H1 (cell line): ENCODE results near the gene UBASH3B. TPM values are rescaled to one million over a fixed set of nuclear protein-coding genes. Genes with fewer than 3 reads are reported as not detected.

Source experiments
- ASH2L ChIP-seq: fragments of 200-600, 300-600 bp; sonication (generic); IDR thresholded peaks from one replicate; pipeline ENCODE4 v1.7.1; 2017; ENCODE audit warnings: low read length
- CEBPB ChIP-seq: IDR thresholded peaks from 2 replicates; pipeline ENCODE4 v1.6.1; 2012; ENCODE audit warnings: low read depth, low read length
- CHD1 ChIP-seq: IDR thresholded peaks from 2 replicates; pipeline ENCODE4 v1.6.1; 2012; ENCODE audit warnings: low read depth, low read length, improper control_type of control experiment
- CHD7 ChIP-seq: fragments of 300-600 bp; sonication (generic); IDR thresholded peaks from 2 replicates; pipeline ENCODE4 v1.7.1; 2012; ENCODE audit warnings: low read length, moderate library complexity, mild to moderate bottlenecking, inconsistent platforms; ENCODE audit not compliant: insufficient replicate concordance
- CREB1 ChIP-seq: IDR thresholded peaks from 2 replicates; pipeline ENCODE4 v1.6.1; 2012; ENCODE audit warnings: inconsistent platforms
- CTBP2 ChIP-seq: IDR thresholded peaks from 2 replicates; pipeline ENCODE4 v1.7.0; 2011; ENCODE audit warnings: borderline replicate concordance, mild to moderate bottlenecking, moderate library complexity, mixed read lengths, low read length; ENCODE audit not compliant: insufficient read depth, insufficient read length
- HDAC2 ChIP-seq, 2 experiments: fragments of 300-600 bp in 1 of 2; sonication (generic) in 1 of 2; IDR thresholded peaks; 2 replicates each; pipeline ENCODE4 v1.6.1; 2011 to 2012; ENCODE audit warnings: low read depth in 2 of 2, low read length in 2 of 2, mild to moderate bottlenecking in 2 of 2, moderate library complexity in 2 of 2, borderline replicate concordance in 1 of 2, inconsistent platforms in 1 of 2
- POU5F1 ChIP-seq: IDR thresholded peaks from 2 replicates; pipeline ENCODE4 v1.6.1; 2011; ENCODE audit warnings: low read depth, mild to moderate bottlenecking, low read length, moderate library complexity
- SP1 ChIP-seq: IDR thresholded peaks from 2 replicates; pipeline ENCODE4 v1.6.1; 2011; ENCODE audit warnings: low read depth, low read length
- SP2 ChIP-seq: IDR thresholded peaks from 2 replicates; pipeline ENCODE4 v1.6.1; 2012; ENCODE audit warnings: mild to moderate bottlenecking, low read length, inconsistent platforms
- SP4 ChIP-seq: IDR thresholded peaks from 2 replicates; pipeline ENCODE4 v1.6.1; 2012; ENCODE audit warnings: low read length, inconsistent platforms
- SRF ChIP-seq: IDR thresholded peaks from 2 replicates; pipeline ENCODE4 v1.6.1; 2011; ENCODE audit warnings: mild to moderate bottlenecking, low read depth, low read length, moderate library complexity
- SUZ12 ChIP-seq: fragments of 200-600 bp; sonication (generic); IDR thresholded peaks from 2 replicates; pipeline ENCODE4 v1.6.1; 2012; ENCODE audit warnings: mild to moderate bottlenecking, inconsistent platforms, low read length, moderate library complexity, mixed read lengths
- TCF12 ChIP-seq: IDR thresholded peaks from 2 replicates; pipeline ENCODE4 v1.6.1; 2011; ENCODE audit warnings: low read depth, mild to moderate bottlenecking, low read length
- polyA plus RNA-seq, 7 experiments: library from polyadenylated mRNA; depleted of rRNA in 3 of 7; stranded (reverse) in 5 of 7; unstranded in 2 of 7; fragments of >200 nt in 5 of 7; fragments of 200-250 nt in 2 of 7; gene quantifications; 1 replicate in 5 of 7; 2 replicates in 1 of 7; 4 replicates in 1 of 7; pipeline versions ENCODE4 v1.2.1 to v1.2.3, GENCODE V29; 2011 to 2013; ENCODE audit warnings: missing spikeins in 2 of 7, mixed read lengths in 2 of 7
- total RNA-seq: library from RNA; stranded (reverse); fragmentation: NEBNext Ultra II Directional; extraction: Animal tissue kit (Norgen Biotek cat#: 25700); gene quantifications from 2 replicates; pipeline ENCODE4 v1.2.1, GENCODE V29; 2021

Gene UBASH3B
- total and polyA plus RNA-seq, 2 of the 8 experiments (the other 6 are each of a cell fraction or from before 2014, with no cell fraction given) = 7.5 to 9.5 TPM

GRCh38 chr11:122823564-122823963, 168.0 kb downstream of the UBASH3B start (continued):
- TF ChIP-seq CHD7 (no peak), SP1 (no peak), TCF12 (no peak), SP4 (no peak), SP2 (no peak), CTBP2 (no peak), CHD1 (no peak), HDAC2 (IDR thresholded peaks at IDR 0.05; ENCODE audit: borderline replicate concordance in 1 of 2, low read depth in 2 of 2, low read length in 2 of 2) (no peak), SRF (no peak), CEBPB (no peak), POU5F1 (no peak), SUZ12 (no peak), CREB1 (no peak), ASH2L (no peak)
